ENCODE results near the gene GOLGA8A.

The GOLGA8A gene

GRCh38 chr15:34437687-34438086 is at the start of gene GOLGA8A:
Gene GOLGA8A, minus strand, starts transcription at chr15:34437808. Its CDS starts 48,117 bp downstream, at chr15:34389691.
- H4K20me1 ChIP-seq (ENCODE audit: insufficient read depth, low read length), result no peaks in the 10 kb centered on the region
- no peaks in the 10 kb centered on the region for H3K4me1 ChIP-seq (ENCODE audit: insufficient read depth, low read length, severe bottlenecking)
- no peak within 1 kb of the TSS for H3K27ac ChIP-seq (ENCODE audit: low read depth, low read length, poor library complexity, severe bottlenecking)
- TF ChIP-seq, protein P1, sequence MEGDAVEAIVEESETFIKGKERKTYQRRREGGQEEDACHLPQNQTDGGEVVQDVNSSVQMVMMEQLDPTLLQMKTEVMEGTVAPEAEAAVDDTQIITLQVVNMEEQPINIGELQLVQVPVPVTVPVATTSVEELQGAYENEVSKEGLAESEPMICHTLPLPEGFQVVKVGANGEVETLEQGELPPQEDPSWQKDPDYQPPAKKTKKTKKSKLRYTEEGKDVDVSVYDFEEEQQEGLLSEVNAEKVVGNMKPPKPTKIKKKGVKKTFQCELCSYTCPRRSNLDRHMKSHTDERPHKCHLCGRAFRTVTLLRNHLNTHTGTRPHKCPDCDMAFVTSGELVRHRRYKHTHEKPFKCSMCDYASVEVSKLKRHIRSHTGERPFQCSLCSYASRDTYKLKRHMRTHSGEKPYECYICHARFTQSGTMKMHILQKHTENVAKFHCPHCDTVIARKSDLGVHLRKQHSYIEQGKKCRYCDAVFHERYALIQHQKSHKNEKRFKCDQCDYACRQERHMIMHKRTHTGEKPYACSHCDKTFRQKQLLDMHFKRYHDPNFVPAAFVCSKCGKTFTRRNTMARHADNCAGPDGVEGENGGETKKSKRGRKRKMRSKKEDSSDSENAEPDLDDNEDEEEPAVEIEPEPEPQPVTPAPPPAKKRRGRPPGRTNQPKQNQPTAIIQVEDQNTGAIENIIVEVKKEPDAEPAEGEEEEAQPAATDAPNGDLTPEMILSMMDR (IDR thresholded peaks at IDR 0.05; ENCODE audit: low read length), result no peak
- TF ChIP-seq EZH2 (IDR thresholded peaks at IDR 0.05; ENCODE audit: borderline replicate concordance, low read length), result no peak
- H2AFZ ChIP-seq (ENCODE audit: low read length), result no peak within 1 kb of the TSS
- H3F3A ChIP-seq (ENCODE audit: insufficient read depth, low read length), result no peaks in the 10 kb centered on the region
- H3K27me3 ChIP-seq (ENCODE audit: insufficient read depth, low read length), result no peaks in the 10 kb centered on the region
- no peaks in the 10 kb centered on the region for H3K9me3 ChIP-seq (ENCODE audit: low read length)
- peak within 1 kb of the TSS; percentile 51 for H3K4me3 ChIP-seq (ENCODE audit: low read depth, low read length, poor library complexity, severe bottlenecking)
- H3K36me3 ChIP-seq (ENCODE audit: insufficient read depth, low read length), result no peaks in the 10 kb centered on the region
- H3K9ac ChIP-seq (ENCODE audit: low read length), result peak within 1 kb of the TSS; percentile 8; the same call in 1 of the 2 replicates
- H3K9me2 ChIP-seq (ENCODE audit: low read depth, low read length), result no peaks in the 10 kb centered on the region
- peak within 1 kb of the TSS; percentile 49; the same call in 1 of the 2 replicates for H3K4me2 ChIP-seq (ENCODE audit: low read length)
- H3K79me2 ChIP-seq (ENCODE audit: insufficient read depth, low read length), result no peaks in the 10 kb centered on the region

DNA sequence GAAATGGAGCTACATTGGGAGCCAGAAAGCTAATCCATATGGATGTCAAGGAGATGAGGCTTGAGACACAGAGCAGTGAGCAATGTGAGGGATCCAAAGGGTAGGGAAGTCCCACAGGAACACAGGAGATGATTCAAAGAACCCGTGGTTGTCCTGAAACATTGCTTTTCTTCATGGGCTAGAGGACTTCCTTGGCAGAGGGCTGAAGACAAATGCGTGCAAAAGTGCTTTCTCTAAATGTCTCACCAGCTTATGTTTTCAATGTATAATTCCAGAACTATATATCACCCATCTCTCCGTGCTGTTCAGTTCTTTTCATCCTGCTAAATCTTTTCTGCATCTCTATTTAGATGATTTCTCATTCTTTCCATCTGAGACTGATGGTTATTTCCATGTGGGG is 46.0 kb upstream of the GOLGA8A start:
- H3K4me2 ChIP-seq (ENCODE audit: low read length), result no peak overlapping the region
- H3F3A ChIP-seq (ENCODE audit: insufficient read depth, low read length), result no peaks in the 10 kb centered on the region
- no peaks in the 10 kb centered on the region for H3K36me3 ChIP-seq (ENCODE audit: insufficient read depth, low read length)
- H3K4me3 ChIP-seq (ENCODE audit: low read depth, low read length, poor library complexity, severe bottlenecking), result no peak overlapping the region
- no peak overlapping the region for H3K27ac ChIP-seq (ENCODE audit: low read depth, low read length, poor library complexity, severe bottlenecking)
- TF ChIP-seq, protein P1 (IDR thresholded peaks at IDR 0.05; ENCODE audit: low read length), result no peak
- TF ChIP-seq EZH2 (IDR thresholded peaks at IDR 0.05; ENCODE audit: borderline replicate concordance, low read length), result no peak
- H4K20me1 ChIP-seq (ENCODE audit: insufficient read depth, low read length), result no peaks in the 10 kb centered on the region
- no peaks in the 10 kb centered on the region for H3K4me1 ChIP-seq (ENCODE audit: insufficient read depth, low read length, severe bottlenecking)
- no peak overlapping the region for H3K9ac ChIP-seq (ENCODE audit: low read length)
- no peak overlapping the region for H2AFZ ChIP-seq (ENCODE audit: low read length)
- H3K27me3 ChIP-seq (ENCODE audit: insufficient read depth, low read length), result no peaks in the 10 kb centered on the region
- no peaks in the 10 kb centered on the region for H3K79me2 ChIP-seq (ENCODE audit: insufficient read depth, low read length)
- no peaks in the 10 kb centered on the region for H3K9me2 ChIP-seq (ENCODE audit: low read depth, low read length)
- no peaks in the 10 kb centered on the region for H3K9me3 ChIP-seq (ENCODE audit: low read length)

DNA sequence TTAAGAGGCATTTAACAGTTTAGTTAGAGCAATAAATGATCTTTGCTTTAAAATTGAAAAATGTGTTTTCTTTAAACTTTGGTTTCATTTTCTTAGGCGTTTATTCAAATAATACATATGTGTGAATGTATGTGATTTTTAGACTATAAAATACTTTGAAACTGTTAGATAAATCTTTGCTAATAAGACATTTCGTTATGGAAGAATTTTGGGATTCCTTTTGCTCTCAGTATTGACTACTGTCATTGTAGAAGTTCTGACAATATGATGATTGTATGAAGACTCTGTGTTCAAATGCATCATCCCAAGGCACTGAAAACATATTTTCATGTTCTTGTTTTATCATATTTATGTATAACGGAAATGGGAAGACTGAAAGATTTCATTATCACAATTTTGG is 43.8 kb upstream of the GOLGA8A start:
- H3K4me1 ChIP-seq (ENCODE audit: insufficient read depth, low read length, severe bottlenecking), result no peaks in the 10 kb centered on the region
- H3K9ac ChIP-seq (ENCODE audit: low read length), result no peak overlapping the region
- H3K9me2 ChIP-seq (ENCODE audit: low read depth, low read length), result no peaks in the 10 kb centered on the region
- no peak for TF ChIP-seq EZH2 (IDR thresholded peaks at IDR 0.05; ENCODE audit: borderline replicate concordance, low read length)
- TF ChIP-seq, protein P1 (IDR thresholded peaks at IDR 0.05; ENCODE audit: low read length), result no peak
- no peaks in the 10 kb centered on the region for H4K20me1 ChIP-seq (ENCODE audit: insufficient read depth, low read length)
- H3K36me3 ChIP-seq (ENCODE audit: insufficient read depth, low read length), result no peaks in the 10 kb centered on the region
- no peak overlapping the region for H2AFZ ChIP-seq (ENCODE audit: low read length)
- no peaks in the 10 kb centered on the region for H3F3A ChIP-seq (ENCODE audit: insufficient read depth, low read length)
- no peak overlapping the region for H3K4me3 ChIP-seq (ENCODE audit: low read depth, low read length, poor library complexity, severe bottlenecking)
- no peak overlapping the region for H3K27ac ChIP-seq (ENCODE audit: low read depth, low read length, poor library complexity, severe bottlenecking)
- no peaks in the 10 kb centered on the region for H3K27me3 ChIP-seq (ENCODE audit: insufficient read depth, low read length)
- H3K79me2 ChIP-seq (ENCODE audit: insufficient read depth, low read length), result no peaks in the 10 kb centered on the region
- H3K4me2 ChIP-seq (ENCODE audit: low read length), result no peak overlapping the region
- H3K9me3 ChIP-seq (ENCODE audit: low read length), result no peaks in the 10 kb centered on the region

Measured in OCI-LY1 (cell line).